ENCODE data around the gene NANOG. TPM values are rescaled to one million over a fixed set of nuclear protein-coding genes. Genes with fewer than 3 reads are reported as not detected.
"Not testable (repeated sequence)": the region's sequence is repeated elsewhere in the genome, so short reads cannot be mapped to it uniquely, and the experiment has no call there.

NANOG gene
- total and polyA plus RNA-seq, 8 donors, result 0.18 to 53.1 TPM; not detected in 6

- peak in 1 of 2 donors; percentile 52 for DNase-seq
- Histone ChIP-seq H3K36me3 (no peaks in the 10 kb centered on the region), H3K9me3 (no peaks in the 10 kb centered on the region), H3K27me3 (peaks cover 0 to 21% (median 3%) of the 10 kb centered on the region in 3 donors), H3K4me3 (no peak overlapping the region), H3K4me1 (peaks cover 0 to 9% (median 3%) of the 10 kb centered on the region in 4 donors), H3K27ac (no peak overlapping the region)
- no peak for TF ChIP-seq EP300 (IDR thresholded peaks at IDR 0.05)
- no peak for TF ChIP-seq CTCF (IDR thresholded peaks at IDR 0.05)
- TF ChIP-seq POLR2A (IDR thresholded peaks at IDR 0.05), result no peak
- no peak for TF ChIP-seq POLR2AphosphoS5 (IDR thresholded peaks at IDR 0.05)
- whole genome bisulfite sequencing, 5 donors, result 29 to 38% (median 33%) methylated on average over 13 of the region's 13 CpGs
- intact Hi-C loops (cut with DNase I; ENCODE audit: low total_unique reads), result no loop called here
These were observed 1.5 kb upstream of the NANOG start for GRCh38 chr12:7787574-7788293.

- H3K27me3 ChIP-seq, result peaks cover 0 to 21% (median 3%) of the 10 kb centered on the region in 3 donors
- no peak overlapping the region for H3K4me3 ChIP-seq
- H3K36me3 ChIP-seq, result no peaks in the 10 kb centered on the region
- intact Hi-C loops (cut with DNase I; ENCODE audit: low total_unique reads), result no loop called here
- DNase-seq, result no peak
- H3K9me3 ChIP-seq, result no peaks in the 10 kb centered on the region
- WGBS, 5 donors, result 22 to 39% (median 24%) methylated on average over 4 of the region's 4 CpGs
- H3K27ac ChIP-seq, result no peak overlapping the region
- peaks cover 0 to 9% (median 3%) of the 10 kb centered on the region in 4 donors for H3K4me1 ChIP-seq
- no peak for TF ChIP-seq POLR2A (IDR thresholded peaks at IDR 0.05)
- no peak for TF ChIP-seq EP300 (IDR thresholded peaks at IDR 0.05)
- TF ChIP-seq CTCF (IDR thresholded peaks at IDR 0.05), result no peak
- TF ChIP-seq POLR2AphosphoS5 (IDR thresholded peaks at IDR 0.05), result no peak
These were observed 925 bp upstream of the NANOG start for GRCh38 chr12:7788294-7788660.

GRCh38 chr12:7793211-7793610, 4.0 kb downstream of the NANOG start:
- TF ChIP-seq CTCF (IDR thresholded peaks at IDR 0.05), result no peak
- TF ChIP-seq EP300 (IDR thresholded peaks at IDR 0.05), result no peak
- no peak for TF ChIP-seq POLR2A (IDR thresholded peaks at IDR 0.05)
- no peak for TF ChIP-seq POLR2AphosphoS5 (IDR thresholded peaks at IDR 0.05)
- intact Hi-C loops (cut with DNase I; ENCODE audit: low total_unique reads), result no loop called here
- 54 to 84% (median 66%) methylated on average over 3 of the region's 3 CpGs for WGBS, 5 donors

GRCh38 chr12:7797269-7797668, 8.1 kb downstream of the NANOG start:
- intact Hi-C loops (cut with DNase I; ENCODE audit: low total_unique reads), result not testable (repeated sequence)

More at GRCh38 chr12:7793211-7793610, 4.0 kb downstream of the NANOG start:
- Histone ChIP-seq H3K9me3 (no peaks in the 10 kb centered on the region), H3K27ac (no peak overlapping the region), H3K27me3 (peaks cover 0 to 10% (median 0%) of the 10 kb centered on the region in 3 donors), H3K4me3 (no peak overlapping the region), H3K36me3 (no peaks in the 10 kb centered on the region), H3K4me1 (peaks cover 0 to 8% (median 1%) of the 10 kb centered on the region in 4 donors)
- no peak for DNase-seq

More at GRCh38 chr12:7797269-7797668, 8.1 kb downstream of the NANOG start:
- not testable (repeated sequence) for H3K36me3 ChIP-seq, H3K27me3 ChIP-seq, H3K9me3 ChIP-seq, H3K4me3 ChIP-seq, H3K4me1 ChIP-seq, DNase-seq
- 64 to 82% (median 74%) methylated on average over 5 to 7 of the region's 7 CpGs for WGBS, 5 donors
- peak overlapping the region in 1 of 5 donors; percentile 73 for H3K27ac ChIP-seq

Data from stomach (tissue), 9 donors.